ENCODE measurements around the gene IFT74.

- TF ChIP-seq CTCF (IDR thresholded peaks at IDR 0.05; ENCODE audit: insufficient read depth, low read length): no peak
- no peak for TF ChIP-seq REST (IDR thresholded peaks at IDR 0.05; ENCODE audit: insufficient replicate concordance, low read depth)
These were observed 15.4 kb upstream of the IFT74 start for GRCh38 chr9:26940779-26941178.

Data from HL-60 (cell line).